GM20431 (cell line): ENCODE results near the gene UNC5A.

ENCODE experiments used
- in situ Hi-C: fragments of 300-500 bp; cut with MseI, MboI; formaldehyde crosslinking; loops from one replicate; pipeline ENCODE4 v1.15.0; 2020; ENCODE audit warnings: low sequenced_read_pairs; ENCODE audit not compliant: unreplicated experiment

UNC5A gene

DNA sequence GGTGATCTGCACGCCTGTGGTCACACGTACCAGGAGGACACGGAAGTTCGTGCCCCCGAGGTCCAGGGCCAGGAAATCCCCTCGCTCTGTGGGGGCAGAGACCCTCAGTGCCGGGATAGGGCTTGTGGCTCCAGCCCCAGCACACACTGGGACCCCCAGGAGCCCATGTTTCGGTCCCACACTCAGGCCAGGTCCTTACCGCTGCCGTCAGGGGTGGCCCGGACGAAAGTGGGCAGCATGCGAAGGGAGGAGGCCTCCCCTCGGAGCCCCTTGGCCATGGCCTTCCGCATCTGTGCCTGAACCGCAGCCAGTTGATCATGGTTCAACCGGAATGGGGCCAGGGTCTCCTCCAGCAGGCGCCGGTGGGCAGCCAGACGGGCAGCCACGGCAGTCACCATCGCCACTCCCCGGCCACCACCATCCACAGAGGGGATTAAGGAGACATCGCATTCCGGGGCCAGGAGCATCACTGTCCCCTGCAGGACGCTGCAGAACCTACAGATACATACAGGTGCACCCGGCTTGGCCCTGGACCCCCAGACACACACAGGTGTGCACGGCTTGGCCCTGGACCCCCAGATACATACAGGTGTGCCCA lies 77.0 kb downstream of the UNC5A start:
- in situ Hi-C loops: no loop called here

DNA sequence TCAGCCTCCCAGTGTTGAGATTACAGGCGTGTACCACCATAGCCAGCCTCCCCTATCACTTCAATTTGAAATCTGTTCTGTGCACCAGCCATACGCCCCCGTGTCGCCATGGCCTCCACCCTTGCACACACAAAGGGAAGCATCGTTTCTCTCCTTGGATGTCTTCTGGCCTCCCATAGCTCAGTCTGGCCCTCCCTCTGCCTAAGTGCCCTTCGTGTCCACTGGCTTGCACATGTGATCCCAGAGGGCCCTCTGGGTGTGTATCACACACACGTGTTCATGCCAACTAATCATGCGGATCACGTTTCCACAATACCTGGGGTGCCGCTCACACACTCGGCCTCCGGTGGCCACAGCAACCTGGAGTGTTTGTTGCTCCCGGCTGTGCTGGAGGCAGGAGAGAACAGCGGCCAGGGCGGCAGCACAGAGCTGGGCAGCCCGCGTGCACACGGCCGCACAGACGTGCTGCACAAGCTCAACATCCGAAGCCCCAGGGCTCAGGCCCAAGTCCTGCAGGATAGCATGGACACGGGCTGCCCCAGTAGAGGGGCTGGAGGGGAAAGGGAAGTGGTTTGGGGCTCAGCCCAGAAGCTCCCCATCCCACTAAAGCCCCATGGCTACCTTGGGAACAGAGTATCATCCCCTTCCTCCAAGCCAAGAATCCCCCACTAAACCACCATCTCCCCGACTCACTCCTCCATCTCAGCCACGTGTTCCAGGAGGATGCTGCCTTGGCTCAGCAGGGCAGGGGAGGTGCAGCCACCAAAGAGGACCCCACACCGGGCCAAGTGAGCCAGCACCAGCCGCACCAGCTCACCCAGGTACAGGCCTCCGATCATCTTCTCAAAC lies 77.9 kb downstream of the UNC5A start:
- in situ Hi-C loops: no loop called here

DNA sequence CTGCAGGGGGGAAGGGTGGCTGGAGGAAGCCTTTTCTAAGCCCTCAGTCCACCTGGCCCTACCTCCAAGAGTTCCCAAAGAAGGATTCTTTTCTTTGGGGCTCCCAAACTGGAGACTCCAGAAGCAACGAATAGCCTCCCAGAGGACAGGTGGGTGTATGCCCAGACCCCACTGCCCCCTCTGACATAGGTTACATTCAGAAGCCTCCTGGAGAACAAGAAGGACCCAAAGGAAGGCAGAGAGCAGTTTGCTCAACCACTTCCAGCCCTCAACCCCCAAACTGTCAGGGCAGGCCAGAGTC lies 78.5 kb downstream of the UNC5A start:
- in situ Hi-C loops: no loop called here

DNA sequence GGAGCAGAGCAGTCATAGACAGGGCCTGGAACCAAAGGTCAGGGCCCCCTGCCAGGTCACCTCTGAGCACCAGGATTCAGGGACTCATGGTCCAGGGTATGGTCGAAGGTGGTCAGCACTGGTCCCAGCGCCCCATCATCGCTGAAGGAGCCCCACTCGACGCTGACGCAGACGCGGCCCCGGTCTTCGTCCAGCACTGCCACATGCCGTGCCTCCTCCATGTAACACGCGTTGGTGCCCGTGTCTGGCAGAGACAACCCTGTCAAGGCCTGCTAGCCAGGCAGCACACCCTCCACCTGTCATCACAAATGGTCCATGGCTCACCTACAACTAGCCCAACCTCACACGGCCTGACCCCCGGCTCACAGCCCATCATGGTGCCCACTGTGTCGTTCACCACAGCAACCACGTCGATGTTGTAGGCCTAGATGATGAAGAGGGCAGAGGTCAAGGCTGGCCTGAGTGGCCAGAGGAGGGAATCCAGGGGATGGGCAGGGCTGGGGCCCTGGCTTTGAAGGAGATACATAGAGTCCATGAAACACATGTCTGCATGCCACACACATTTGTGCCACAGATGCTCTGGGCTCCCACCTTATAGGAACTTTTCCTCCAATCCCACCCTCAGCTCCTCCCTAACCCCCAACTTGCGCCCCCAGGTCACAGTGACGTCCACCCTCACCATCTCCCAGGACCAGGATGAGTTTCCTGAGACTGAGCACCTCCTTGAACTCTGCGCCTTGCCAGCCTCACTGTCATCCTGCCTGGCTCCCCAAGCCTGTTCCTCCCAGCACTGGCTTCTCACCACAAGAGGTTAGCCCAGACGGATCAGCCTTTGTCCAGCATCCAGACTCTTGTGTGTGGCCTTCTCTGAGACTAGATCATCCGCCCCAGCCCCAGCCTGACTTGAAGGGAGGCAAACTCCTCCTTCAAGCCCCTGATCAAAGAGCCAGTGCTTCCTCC lies 79.2 kb downstream of the UNC5A start:
- in situ Hi-C loops: no loop called here

DNA sequence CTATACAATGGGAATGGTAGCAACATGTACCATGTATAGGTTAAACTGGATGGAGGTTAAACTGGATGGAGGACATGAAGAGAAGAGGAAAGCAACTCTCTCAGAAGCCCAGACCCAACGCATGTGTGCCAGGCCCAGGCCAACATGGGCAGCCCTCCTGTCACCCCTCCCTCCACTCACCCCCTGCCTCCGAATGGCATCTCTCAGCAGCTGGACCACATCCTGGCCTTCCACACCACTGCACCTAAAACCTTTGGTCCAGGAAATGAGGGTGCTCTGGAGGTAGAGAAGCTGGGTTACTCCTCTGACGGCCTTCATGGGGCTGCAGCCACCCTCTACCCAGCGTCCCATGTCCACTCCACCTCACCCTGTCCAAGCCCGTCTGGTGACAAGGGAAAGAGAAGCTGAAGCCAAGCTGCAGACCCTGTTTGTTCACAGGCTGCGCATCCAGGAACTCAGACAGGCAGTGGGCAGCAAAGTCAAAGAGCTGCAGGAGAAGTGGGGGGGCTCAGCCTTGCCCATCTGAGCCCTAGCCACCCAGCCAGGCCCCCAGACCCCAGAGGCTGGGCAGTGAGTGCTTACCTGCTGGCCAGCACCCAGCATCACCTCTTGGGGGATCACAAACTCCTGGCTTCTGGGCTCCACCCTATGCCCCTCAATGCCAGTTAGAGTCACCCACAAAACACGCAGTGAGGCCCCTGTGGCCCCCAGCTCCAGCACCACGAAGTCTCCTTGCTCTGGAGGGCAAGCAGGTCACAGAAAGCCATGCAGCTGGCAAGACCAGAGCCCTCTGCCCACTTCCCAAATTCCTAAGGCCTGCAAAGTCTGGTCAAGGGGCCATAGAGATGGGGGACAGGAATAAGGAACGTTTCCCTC lies 80.3 kb downstream of the UNC5A start:
- in situ Hi-C loops: no loop called here

DNA sequence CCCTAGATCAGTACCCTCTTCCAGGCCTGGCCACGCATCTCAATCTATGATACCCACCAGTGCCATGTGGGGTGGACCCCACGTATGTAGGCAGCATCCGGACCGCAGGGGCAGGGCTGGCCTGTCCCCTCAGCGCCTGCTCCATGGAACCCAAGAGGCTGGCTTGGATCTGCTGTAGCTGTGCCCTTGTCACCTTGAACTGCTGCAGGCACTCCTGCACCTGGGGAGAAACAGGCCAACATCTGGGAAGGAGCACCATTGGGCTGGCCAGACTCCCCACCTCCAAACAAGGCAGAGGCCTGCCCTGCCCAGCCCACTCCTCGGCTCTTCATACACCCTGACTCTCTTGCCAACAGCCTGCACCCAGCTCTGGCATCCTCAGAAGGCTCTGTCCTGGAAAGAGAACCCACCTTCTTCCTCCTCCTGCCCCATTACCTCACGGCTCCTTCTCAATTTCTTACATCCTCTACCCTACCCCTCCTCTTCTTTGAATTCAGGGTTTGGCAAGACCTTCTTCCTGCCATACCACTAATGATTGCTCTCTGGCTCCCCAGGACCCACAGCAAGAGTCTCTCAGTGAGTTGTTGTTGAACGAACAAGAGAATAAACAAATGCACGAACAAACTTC lies 81.1 kb downstream of the UNC5A start:
- in situ Hi-C loops: no loop called here

DNA sequence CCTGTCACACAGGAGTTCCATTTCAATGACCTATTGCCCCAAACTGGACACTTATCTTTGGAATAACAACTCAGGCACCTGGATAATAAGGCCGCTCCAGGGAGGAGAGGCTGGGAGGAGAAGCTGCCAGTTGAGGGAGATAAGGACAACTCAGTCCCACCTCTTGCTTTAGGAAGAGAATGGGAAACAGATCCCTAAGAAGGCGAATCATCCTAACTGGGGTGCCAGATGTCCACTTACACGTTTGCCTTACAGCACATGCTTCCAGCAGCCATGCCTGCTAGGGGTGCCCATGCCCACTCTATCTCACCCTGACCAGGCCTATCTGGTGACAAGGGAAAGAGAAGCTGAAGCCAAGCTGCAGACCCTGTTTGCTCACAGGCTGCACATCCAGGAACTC lies 82.3 kb downstream of the UNC5A start:
- in situ Hi-C loops: no loop called here

DNA sequence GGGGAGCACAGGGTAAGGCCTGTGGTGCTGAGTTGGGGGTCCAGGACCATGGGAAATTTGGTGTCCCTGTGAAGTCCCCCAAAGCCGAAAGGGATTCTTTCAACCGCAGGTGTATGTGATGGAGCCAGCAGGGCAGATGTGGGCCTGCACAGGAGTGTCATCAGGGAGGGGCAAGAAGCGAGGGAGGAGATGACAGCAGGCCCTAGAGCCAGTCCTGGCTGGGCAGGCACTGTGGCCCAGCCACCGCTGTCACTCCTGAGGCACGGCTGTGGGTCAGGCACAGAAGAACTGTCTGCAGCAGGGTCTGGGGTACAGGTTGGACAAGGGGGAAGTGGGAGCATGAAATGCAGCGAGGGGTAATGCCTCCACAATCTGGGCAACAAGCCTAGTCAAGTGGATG lies 83.9 kb downstream of the UNC5A start:
- in situ Hi-C loops: no loop called here

DNA sequence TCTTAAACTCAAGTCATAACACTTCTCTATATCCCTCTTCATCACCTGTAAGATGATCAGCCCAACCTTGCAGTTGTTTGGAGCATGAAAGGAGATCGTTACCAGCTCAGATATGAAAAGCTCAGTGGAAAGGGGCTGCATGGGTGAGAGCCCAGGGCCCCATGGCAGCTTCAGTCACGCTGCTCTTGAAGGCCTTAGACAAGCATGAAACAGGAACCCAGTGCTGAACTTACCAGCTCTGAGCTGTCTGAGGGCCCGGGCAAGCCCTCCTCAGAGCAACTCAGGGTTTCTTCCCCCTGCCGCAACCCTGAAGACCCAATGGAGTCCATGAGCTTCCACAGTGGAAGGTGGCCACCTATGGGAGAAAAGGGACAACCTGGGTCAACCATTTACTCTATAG lies 85.5 kb downstream of the UNC5A start:
- in situ Hi-C loops: no loop called here

DNA sequence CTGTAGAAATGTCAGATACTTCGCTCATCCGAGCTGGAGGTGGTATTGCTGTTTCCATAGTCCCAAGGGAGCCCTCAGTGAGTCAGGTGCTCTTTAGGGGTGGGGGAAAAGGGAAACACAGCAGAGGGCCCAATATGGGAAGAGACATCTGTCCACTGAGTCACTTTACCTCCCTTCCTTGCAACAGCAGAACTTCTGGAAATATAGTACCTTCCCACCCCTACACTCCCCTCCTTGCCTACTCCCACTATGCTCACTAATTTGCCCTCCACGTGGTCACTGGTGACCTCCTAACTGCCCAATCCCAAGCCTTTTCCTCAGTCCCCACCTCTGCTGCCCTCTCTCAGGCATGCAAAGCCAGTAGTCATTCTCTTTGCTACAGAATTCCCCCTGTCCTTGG lies 86.9 kb downstream of the UNC5A start:
- in situ Hi-C loops: no loop called here

DNA sequence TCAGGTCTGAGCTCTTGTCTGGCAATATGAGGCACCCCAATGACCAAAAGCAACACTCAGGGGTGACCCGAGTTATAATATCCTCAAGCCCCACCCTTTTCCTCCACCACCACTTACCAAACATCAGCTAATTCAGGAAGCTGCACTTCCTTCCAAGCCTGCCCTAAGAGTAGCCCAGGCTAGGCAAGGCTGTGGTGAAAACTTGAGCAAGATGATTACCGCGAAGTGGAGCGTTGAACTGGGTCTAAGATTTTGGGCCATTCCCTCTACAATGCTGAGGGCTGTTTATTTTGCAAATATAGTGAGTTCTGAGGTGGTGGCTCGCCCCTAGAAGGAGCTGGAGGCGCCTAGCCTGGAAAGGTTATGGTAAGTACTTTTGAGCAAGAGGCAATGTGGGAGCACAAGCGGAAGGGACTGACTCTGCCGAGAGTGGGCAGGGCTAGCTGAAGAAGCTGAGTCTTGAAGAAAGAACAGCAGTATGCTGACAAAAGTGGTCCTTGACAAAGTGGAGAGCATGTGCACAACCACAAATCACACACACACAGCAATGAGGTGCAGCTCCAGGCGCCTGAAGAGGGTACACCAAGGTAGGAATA lies 89.0 kb downstream of the UNC5A start, which contains the start of gene HK3:
Gene HK3, minus strand, starts transcription at position 51 of the 596 bp plus-strand sequence. CDS start 3,187 bp downstream, outside the sequence.
- in situ Hi-C loops: no loop called here

DNA sequence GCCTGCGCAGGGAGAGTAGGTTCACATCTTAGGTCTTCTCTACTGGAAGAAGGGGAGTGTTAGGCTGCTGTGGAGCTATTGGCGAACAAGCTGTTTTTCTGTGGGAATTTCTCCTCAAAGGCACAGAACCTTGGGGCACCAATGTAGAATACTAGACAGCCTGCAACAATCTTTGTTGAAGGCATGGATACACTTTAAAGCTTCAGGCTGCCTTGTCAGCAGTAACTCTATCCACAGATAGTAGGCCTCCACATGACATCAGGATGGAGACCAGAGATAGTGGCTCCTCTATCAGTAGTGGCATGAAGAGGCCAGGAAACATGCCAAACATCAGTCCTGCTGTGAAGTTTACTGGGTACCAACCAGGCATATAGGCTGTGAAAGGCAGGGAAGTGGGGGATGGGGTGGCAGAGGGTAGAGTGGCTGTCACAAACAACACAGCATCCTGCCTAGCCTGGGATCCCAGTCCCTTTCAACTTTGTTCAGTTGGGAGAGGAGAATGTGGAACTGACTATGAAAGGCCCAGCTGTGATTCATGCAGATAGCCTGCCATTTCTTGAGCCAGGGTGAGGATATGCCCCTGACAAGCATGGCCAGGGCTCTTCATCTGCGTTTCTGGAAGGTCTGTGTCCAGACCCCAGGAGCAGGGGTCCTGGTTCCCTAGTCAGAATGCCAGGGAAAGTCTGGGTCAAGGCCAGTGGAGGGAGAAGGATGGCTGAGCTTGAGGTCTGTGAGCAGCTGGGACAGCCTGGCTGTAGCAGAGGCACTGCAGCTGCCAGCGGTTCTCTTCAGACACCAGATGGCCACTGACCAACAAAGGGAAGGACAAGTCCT lies 89.8 kb downstream of the UNC5A start:
- in situ Hi-C loops: no loop called here

DNA sequence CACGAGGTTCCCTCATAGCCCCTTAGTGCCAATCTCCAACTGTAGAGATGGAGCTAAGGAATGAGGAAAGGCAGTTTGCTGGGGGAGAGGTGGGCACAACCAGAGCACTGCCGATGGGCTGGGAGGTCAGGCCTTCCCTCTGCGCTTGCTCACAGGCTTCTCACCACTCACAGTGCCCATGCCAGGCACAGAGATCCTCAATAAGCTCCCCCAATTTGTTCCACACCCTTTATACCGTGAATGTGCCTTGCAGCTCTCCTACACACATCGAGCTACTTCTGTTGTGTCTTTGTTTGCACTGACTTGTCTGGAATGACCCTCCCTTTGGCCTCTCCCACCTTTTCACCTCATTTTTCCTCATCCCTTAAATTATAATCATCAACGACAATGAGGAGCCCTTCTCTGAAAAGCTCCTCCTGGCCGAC lies 90.4 kb downstream of the UNC5A start:
- in situ Hi-C loops: no loop called here

DNA sequence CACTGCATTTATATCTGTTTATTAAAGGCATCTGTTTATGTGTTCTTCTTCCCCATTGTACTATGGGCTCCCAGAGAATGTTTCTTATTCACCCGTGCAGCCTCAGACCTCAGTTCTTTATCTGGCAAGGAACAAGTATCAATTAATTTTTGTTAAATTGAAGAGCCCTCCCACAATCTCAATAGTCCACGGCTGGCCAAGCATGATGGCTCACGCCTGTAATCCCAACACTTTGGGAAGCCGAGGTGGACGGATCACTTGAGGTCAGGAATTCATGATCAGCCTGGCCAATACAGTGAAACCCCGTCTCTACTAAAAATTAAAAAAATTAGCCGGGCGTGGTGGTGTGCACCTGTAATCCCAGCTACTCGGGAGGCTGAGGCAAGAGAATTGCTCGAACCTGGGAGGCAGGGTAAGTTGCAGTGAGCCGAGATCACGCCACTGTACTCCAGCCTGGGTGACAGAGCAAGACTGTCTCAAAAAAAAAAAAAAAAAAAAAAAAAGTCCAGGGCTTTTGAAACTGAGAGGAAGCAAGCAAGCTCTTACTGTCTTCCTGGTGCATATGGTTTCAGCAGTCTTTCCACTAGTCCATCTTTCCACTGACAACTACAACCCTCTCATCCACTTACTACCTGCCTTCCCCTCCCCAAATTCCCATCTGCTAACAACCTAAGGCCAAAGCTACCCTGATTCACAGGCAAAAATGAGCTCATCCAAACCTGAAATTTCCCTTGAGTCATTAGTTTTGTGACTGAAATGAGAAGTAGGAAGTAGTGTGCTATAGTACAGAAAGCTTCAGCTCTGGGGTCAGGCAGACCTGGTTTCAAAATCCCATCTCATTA lies 91.1 kb downstream of the UNC5A start:
- in situ Hi-C loops: no loop called here

DNA sequence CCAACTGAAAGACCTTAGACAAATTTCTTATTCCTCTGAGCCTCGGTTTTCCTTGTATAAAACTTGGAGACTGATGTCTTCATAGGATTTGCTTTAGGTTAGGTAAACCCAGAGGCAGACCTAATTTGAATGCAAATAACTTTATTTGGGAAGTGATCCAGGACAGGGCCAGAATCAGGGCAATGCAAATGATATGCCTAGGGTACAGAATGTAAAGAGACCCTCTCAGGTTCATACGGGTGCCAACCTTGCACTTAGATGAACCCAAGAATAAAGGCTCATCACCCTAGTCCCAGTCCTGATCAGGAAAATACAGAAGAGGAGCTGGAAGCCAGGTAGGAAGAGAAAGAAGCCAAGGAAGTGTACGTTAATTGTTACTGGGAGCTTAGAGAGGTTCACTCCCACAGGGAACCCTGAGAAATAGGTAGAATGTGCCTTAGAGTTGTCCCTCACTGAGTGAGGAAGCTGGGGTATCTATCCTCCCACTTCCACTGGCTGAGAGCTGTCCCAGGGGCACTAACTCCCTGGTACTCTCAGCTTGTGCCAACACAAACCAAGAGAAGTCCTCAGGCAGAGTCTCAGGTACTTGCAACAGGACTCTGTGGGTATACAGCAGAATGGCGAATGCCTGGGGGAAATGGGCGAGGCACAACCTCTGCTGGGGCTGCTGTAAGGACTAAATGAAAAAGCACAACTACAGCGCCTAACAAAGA lies 91.9 kb downstream of the UNC5A start:
- in situ Hi-C loops: no loop called here

DNA sequence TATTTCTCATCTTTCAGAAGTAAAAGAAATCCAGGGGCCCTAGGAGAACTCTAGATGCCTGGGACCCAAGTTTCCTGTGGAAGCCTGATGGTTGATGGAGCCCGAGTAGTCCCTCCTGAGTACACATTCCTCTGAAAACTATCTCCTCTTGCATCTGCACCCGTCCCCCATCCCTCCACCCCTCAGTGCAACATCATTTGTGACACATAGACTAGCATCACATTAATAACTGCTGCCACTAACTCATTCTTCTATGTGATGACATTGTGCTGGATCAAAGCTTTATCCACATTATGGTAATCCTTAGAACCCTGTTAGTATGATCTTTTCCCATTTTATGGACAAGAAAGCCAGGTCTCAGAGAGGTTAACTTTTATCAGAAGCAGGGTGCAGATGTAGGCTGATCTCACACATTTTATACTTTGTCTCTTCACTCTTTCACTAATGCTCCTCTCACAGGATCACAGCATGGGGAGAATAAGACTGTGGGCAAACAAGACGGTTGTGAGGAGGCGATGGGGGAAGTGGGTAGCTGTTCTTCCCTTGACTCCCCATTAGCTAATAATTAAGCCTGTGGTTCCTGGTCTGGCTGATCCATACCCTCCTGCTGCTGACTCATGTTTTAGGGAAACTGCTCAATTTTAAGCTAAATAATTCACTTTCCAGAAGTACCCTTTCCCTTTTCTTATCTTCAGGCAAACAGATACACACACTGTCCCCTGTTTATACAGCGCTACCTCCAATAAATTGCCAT lies 92.7 kb downstream of the UNC5A start:
- in situ Hi-C loops: no loop called here
